ENCODE results near the gene CTNND1.

- no peak for TF ChIP-seq CTCF (IDR thresholded peaks at IDR 0.05)
- TF ChIP-seq ZFX (IDR thresholded peaks at IDR 0.05; ENCODE audit: borderline replicate concordance): no peak
Observed at GRCh38 chr11:57729479-57729878, 32.1 kb upstream of the CTNND1 start.
